ENCODE data around the gene RFC4. TPM values are rescaled to one million over a fixed set of nuclear protein-coding genes. Genes with fewer than 3 reads are reported as not detected.

Gene RFC4
- total and polyA plus RNA-seq, 2 donors, result 28.2 to 67.8 TPM

- DNase-seq (ENCODE audit: low read depth in 6 of 9, low spot score in 9 of 9), result no peak
- H3K9me3 ChIP-seq (ENCODE audit: control insufficient read depth in 2 of 2, insufficient read depth in 1 of 2, low read length in 1 of 2), result peaks cover 0 to 3% of the 10 kb centered on the region in 2 donors
- peaks cover 43 to 59% of the 10 kb centered on the region in 2 donors for H3K36me3 ChIP-seq (ENCODE audit: control insufficient read depth in 2 of 2, insufficient read depth in 2 of 2, low read length in 1 of 2)
- H3K27ac ChIP-seq (ENCODE audit: low read depth in 1 of 2, low read length in 1 of 2), result peak overlapping the region in 1 of 2 donors; percentile 99
- peaks cover 18 to 20% of the 10 kb centered on the region in 2 donors for H3K4me1 ChIP-seq (ENCODE audit: control insufficient read depth in 2 of 2, insufficient read depth in 2 of 2, low read length in 2 of 2)
- H3K4me3 ChIP-seq (ENCODE audit: low read length in 2 of 2), result peak overlapping the region; percentile 68 to 95
- H3K27me3 ChIP-seq (ENCODE audit: control insufficient read depth in 2 of 2, insufficient read depth in 1 of 2, low read length in 1 of 2), result peaks cover 0 to 4% of the 10 kb centered on the region in 2 donors
- WGBS, result 28% methylated on average over 7 of the region's 7 CpGs
Observed at GRCh38 chr3:186784820-186785494, 21.3 kb downstream of the RFC4 start.

GRCh38 chr3:186783731-186784515, 22.4 kb downstream of the RFC4 start:
- under 1% methylated on average over 56 of the region's 56 CpGs for WGBS
- Histone ChIP-seq H3K4me1 (ENCODE audit: control insufficient read depth in 2 of 2, insufficient read depth in 2 of 2, low read length in 2 of 2) (peaks cover 18 to 20% of the 10 kb centered on the region in 2 donors), H3K27me3 (ENCODE audit: control insufficient read depth in 2 of 2, insufficient read depth in 1 of 2, low read length in 1 of 2) (peaks cover 0 to 4% of the 10 kb centered on the region in 2 donors), H3K9me3 (ENCODE audit: control insufficient read depth in 2 of 2, insufficient read depth in 1 of 2, low read length in 1 of 2) (peaks cover 0 to 3% of the 10 kb centered on the region in 2 donors), H3K36me3 (ENCODE audit: control insufficient read depth in 2 of 2, insufficient read depth in 2 of 2, low read length in 1 of 2) (peaks cover 41 to 48% of the 10 kb centered on the region in 2 donors), H3K4me3 (ENCODE audit: low read length in 2 of 2) (peak overlapping the region; percentile 68 to 95), H3K27ac (ENCODE audit: low read depth in 1 of 2, low read length in 1 of 2) (peak overlapping the region; percentile 92 to 99)
- peak; percentile 69 to 93 (median 85) for DNase-seq (ENCODE audit: low read depth in 6 of 9, low spot score in 9 of 9)

- Histone ChIP-seq H3K9me3 (ENCODE audit: control insufficient read depth in 2 of 2, insufficient read depth in 1 of 2, low read length in 1 of 2) (peaks cover 0 to 3% of the 10 kb centered on the region in 2 donors), H3K27ac (ENCODE audit: low read depth in 1 of 2, low read length in 1 of 2) (peak within 1 kb of the TSS; percentile 92 to 99), H3K27me3 (ENCODE audit: control insufficient read depth in 2 of 2, insufficient read depth in 1 of 2, low read length in 1 of 2) (peaks cover 0 to 4% of the 10 kb centered on the region in 2 donors), H3K4me3 (ENCODE audit: low read length in 2 of 2) (peak within 1 kb of the TSS; percentile 68 to 95), H3K4me1 (ENCODE audit: control insufficient read depth in 2 of 2, insufficient read depth in 2 of 2, low read length in 2 of 2) (peaks cover 18 to 20% of the 10 kb centered on the region in 2 donors), H3K36me3 (ENCODE audit: control insufficient read depth in 2 of 2, insufficient read depth in 2 of 2, low read length in 1 of 2) (peaks cover 34 to 41% of the 10 kb centered on the region in 2 donors)
- under 1% methylated on average over 60 of the region's 60 CpGs for WGBS
- DNase-seq (ENCODE audit: low read depth in 6 of 9, low spot score in 9 of 9), result peak; percentile 81 to 95 (median 90)
Observed at GRCh38 chr3:186783058-186783730, 23.1 kb downstream of the RFC4 start, which contains the start of gene EIF4A2. Gene EIF4A2 (plus strand): TSS chr3:186783577. CDS start chr3:186783611, 34 bp downstream.

- Histone ChIP-seq H3K27me3 (ENCODE audit: control insufficient read depth in 2 of 2, insufficient read depth in 1 of 2, low read length in 1 of 2) (peaks cover 0 to 4% of the 10 kb centered on the region in 2 donors), H3K4me1 (ENCODE audit: control insufficient read depth in 2 of 2, insufficient read depth in 2 of 2, low read length in 2 of 2) (peaks cover 18 to 20% of the 10 kb centered on the region in 2 donors), H3K36me3 (ENCODE audit: control insufficient read depth in 2 of 2, insufficient read depth in 2 of 2, low read length in 1 of 2) (peaks cover 28 to 35% of the 10 kb centered on the region in 2 donors), H3K9me3 (ENCODE audit: control insufficient read depth in 2 of 2, insufficient read depth in 1 of 2, low read length in 1 of 2) (peaks cover 0 to 3% of the 10 kb centered on the region in 2 donors), H3K27ac (ENCODE audit: low read depth in 1 of 2, low read length in 1 of 2) (peak overlapping the region; percentile 92 to 99), H3K4me3 (ENCODE audit: low read length in 2 of 2) (peak overlapping the region; percentile 68 to 95)
- WGBS, result 8% methylated on average over 21 of the region's 21 CpGs
- peak in 3 of 9 donors; percentile 51 to 79 (median 55) for DNase-seq (ENCODE audit: low read depth in 6 of 9, low spot score in 9 of 9)
Observed at GRCh38 chr3:186782542-186783057, 23.7 kb downstream of the RFC4 start.

- DNase-seq (ENCODE audit: low read depth in 6 of 9, low spot score in 9 of 9), result no peak
- Histone ChIP-seq H3K27ac (ENCODE audit: low read depth in 1 of 2, low read length in 1 of 2) (no peak overlapping the region), H3K4me3 (ENCODE audit: low read length in 2 of 2) (no peak overlapping the region), H3K36me3 (ENCODE audit: control insufficient read depth in 2 of 2, insufficient read depth in 2 of 2, low read length in 1 of 2) (peaks cover 0 to 1% of the 10 kb centered on the region in 2 donors), H3K4me1 (ENCODE audit: control insufficient read depth in 2 of 2, insufficient read depth in 2 of 2, low read length in 2 of 2) (peaks cover 3 to 4% of the 10 kb centered on the region in 2 donors), H3K9me3 (ENCODE audit: control insufficient read depth in 2 of 2, insufficient read depth in 1 of 2, low read length in 1 of 2) (peaks cover 0 to 3% of the 10 kb centered on the region in 2 donors), H3K27me3 (ENCODE audit: control insufficient read depth in 2 of 2, insufficient read depth in 1 of 2, low read length in 1 of 2) (peaks cover 2 to 4% of the 10 kb centered on the region in 2 donors)
- 97% methylated on average over 5 of the region's 5 CpGs for WGBS
Observed at GRCh38 chr3:186779204-186779603, 27.1 kb downstream of the RFC4 start.

- Histone ChIP-seq H3K36me3 (ENCODE audit: control insufficient read depth in 2 of 2, insufficient read depth in 2 of 2, low read length in 1 of 2) (no peaks in the 10 kb centered on the region), H3K4me1 (ENCODE audit: control insufficient read depth in 2 of 2, insufficient read depth in 2 of 2, low read length in 2 of 2) (peaks cover 7 to 16% of the 10 kb centered on the region in 2 donors), H3K9me3 (ENCODE audit: control insufficient read depth in 2 of 2, insufficient read depth in 1 of 2, low read length in 1 of 2) (no peaks in the 10 kb centered on the region), H3K27ac (ENCODE audit: low read depth in 1 of 2, low read length in 1 of 2) (no peak overlapping the region), H3K4me3 (ENCODE audit: low read length in 2 of 2) (no peak overlapping the region), H3K27me3 (ENCODE audit: control insufficient read depth in 2 of 2, insufficient read depth in 1 of 2, low read length in 1 of 2) (peaks cover 0 to 2% of the 10 kb centered on the region in 2 donors)
- DNase-seq (ENCODE audit: low read depth in 6 of 9, low spot score in 9 of 9), result no peak
- WGBS, result 91% methylated on average over 8 of the region's 8 CpGs
Observed at GRCh38 chr3:186775999-186776398, 30.3 kb downstream of the RFC4 start.

GRCh38 chr3:186772701-186773417, 33.4 kb downstream of the RFC4 start:
- Histone ChIP-seq H3K27me3 (ENCODE audit: control insufficient read depth in 2 of 2, insufficient read depth in 1 of 2, low read length in 1 of 2) (peaks cover 0 to 2% of the 10 kb centered on the region in 2 donors), H3K4me1 (ENCODE audit: control insufficient read depth in 2 of 2, insufficient read depth in 2 of 2, low read length in 2 of 2) (peaks cover 7 to 16% of the 10 kb centered on the region in 2 donors), H3K9me3 (ENCODE audit: control insufficient read depth in 2 of 2, insufficient read depth in 1 of 2, low read length in 1 of 2) (no peaks in the 10 kb centered on the region), H3K4me3 (ENCODE audit: low read length in 2 of 2) (peak overlapping the region; percentile 53 to 59), H3K27ac (ENCODE audit: low read depth in 1 of 2, low read length in 1 of 2) (peak overlapping the region; percentile 50 to 74), H3K36me3 (ENCODE audit: control insufficient read depth in 2 of 2, insufficient read depth in 2 of 2, low read length in 1 of 2) (no peaks in the 10 kb centered on the region)
- WGBS, result 16% methylated on average over 28 of the region's 28 CpGs
- DNase-seq (ENCODE audit: low read depth in 6 of 9, low spot score in 9 of 9), result peak in 6 of 9 donors; percentile 25 to 72 (median 42)

- peak in 3 of 9 donors; percentile 8 to 59 (median 21) for DNase-seq (ENCODE audit: low read depth in 6 of 9, low spot score in 9 of 9)
- WGBS, result 6% methylated on average over 26 of the region's 26 CpGs
- peaks cover 0 to 2% of the 10 kb centered on the region in 2 donors for H3K27me3 ChIP-seq (ENCODE audit: control insufficient read depth in 2 of 2, insufficient read depth in 1 of 2, low read length in 1 of 2)
- peaks cover 7 to 16% of the 10 kb centered on the region in 2 donors for H3K4me1 ChIP-seq (ENCODE audit: control insufficient read depth in 2 of 2, insufficient read depth in 2 of 2, low read length in 2 of 2)
- H3K9me3 ChIP-seq (ENCODE audit: control insufficient read depth in 2 of 2, insufficient read depth in 1 of 2, low read length in 1 of 2), result no peaks in the 10 kb centered on the region
- H3K27ac ChIP-seq (ENCODE audit: low read depth in 1 of 2, low read length in 1 of 2), result peak overlapping the region in 1 of 2 donors; percentile 74
- no peaks in the 10 kb centered on the region for H3K36me3 ChIP-seq (ENCODE audit: control insufficient read depth in 2 of 2, insufficient read depth in 2 of 2, low read length in 1 of 2)
- H3K4me3 ChIP-seq (ENCODE audit: low read length in 2 of 2), result peak overlapping the region; percentile 53 to 59
Observed at GRCh38 chr3:186772281-186772694, 34.0 kb downstream of the RFC4 start.
